GM23338 (cell line): ENCODE measurements around the gene SCN4A.

Experiments used
- JUNB ChIP-seq: IDR thresholded peaks from one replicate; pipeline ENCODE4 v1.6.1; 2016; ENCODE audit warnings: antibody characterized with exemption; ENCODE audit not compliant: unreplicated experiment
- POLR2AphosphoS5 ChIP-seq: IDR thresholded peaks from 2 replicates; pipeline ENCODE4 v1.6.1; 2016; ENCODE audit warnings: antibody characterized with exemption, low read depth
- ZNF114 ChIP-seq: fragments of 250-450 bp; sonication (Bioruptor Pico); IDR thresholded peaks from 2 replicates; pipeline ENCODE4 v1.5.0; 2020; ENCODE audit warnings: mild to moderate bottlenecking, moderate library complexity
- TF ChIP-seq, protein P1 (sequence below), 2 experiments: fragments of 200-600 bp in 1 of 2; sonication (generic) in 1 of 2; conservative IDR thresholded peaks; 2 replicates each; pipeline versions ENCODE4 v1.5.1 to v1.6.1; 2016 to 2017; ENCODE audit warnings: antibody characterized with exemption in 2 of 2, low read depth in 2 of 2, mild to moderate bottlenecking in 2 of 2, moderate library complexity in 1 of 2
- TF ChIP-seq, protein P2 (sequence below): IDR thresholded peaks from one replicate; pipeline ENCODE4 v1.6.1; 2018; ENCODE audit warnings: antibody characterized with exemption; ENCODE audit not compliant: unreplicated experiment

DNA sequence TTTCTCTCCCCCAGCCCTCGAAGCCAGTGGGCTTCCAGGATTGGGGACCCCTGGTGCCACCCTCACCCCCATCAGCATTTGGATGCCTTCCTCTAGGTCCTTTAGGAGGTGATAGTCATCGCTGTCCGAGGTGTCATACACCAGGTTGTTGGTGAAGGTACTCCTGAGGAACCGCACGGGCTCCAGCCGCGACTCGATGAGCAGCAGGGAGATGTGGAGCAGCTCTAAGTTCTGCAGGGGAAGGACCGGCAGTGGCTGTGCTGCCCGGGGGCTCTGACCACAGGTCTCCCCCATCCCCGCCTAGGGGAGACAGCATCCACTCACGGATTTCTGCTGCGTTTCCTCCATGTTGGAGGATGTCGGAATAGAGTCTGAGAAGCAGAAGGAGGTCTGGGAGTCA, 62.6 kb downstream of the SCN4A start:
- TF ChIP-seq, protein P1, sequence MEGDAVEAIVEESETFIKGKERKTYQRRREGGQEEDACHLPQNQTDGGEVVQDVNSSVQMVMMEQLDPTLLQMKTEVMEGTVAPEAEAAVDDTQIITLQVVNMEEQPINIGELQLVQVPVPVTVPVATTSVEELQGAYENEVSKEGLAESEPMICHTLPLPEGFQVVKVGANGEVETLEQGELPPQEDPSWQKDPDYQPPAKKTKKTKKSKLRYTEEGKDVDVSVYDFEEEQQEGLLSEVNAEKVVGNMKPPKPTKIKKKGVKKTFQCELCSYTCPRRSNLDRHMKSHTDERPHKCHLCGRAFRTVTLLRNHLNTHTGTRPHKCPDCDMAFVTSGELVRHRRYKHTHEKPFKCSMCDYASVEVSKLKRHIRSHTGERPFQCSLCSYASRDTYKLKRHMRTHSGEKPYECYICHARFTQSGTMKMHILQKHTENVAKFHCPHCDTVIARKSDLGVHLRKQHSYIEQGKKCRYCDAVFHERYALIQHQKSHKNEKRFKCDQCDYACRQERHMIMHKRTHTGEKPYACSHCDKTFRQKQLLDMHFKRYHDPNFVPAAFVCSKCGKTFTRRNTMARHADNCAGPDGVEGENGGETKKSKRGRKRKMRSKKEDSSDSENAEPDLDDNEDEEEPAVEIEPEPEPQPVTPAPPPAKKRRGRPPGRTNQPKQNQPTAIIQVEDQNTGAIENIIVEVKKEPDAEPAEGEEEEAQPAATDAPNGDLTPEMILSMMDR (conservative IDR thresholded peaks at IDR 0.05; ENCODE audit: low read depth in 2 of 2): no peak
- TF ChIP-seq POLR2AphosphoS5 (no peak), JUNB (no peak), ZNF114 (CRISPR knock-in tag) (no peak)
- TF ChIP-seq, protein P2, sequence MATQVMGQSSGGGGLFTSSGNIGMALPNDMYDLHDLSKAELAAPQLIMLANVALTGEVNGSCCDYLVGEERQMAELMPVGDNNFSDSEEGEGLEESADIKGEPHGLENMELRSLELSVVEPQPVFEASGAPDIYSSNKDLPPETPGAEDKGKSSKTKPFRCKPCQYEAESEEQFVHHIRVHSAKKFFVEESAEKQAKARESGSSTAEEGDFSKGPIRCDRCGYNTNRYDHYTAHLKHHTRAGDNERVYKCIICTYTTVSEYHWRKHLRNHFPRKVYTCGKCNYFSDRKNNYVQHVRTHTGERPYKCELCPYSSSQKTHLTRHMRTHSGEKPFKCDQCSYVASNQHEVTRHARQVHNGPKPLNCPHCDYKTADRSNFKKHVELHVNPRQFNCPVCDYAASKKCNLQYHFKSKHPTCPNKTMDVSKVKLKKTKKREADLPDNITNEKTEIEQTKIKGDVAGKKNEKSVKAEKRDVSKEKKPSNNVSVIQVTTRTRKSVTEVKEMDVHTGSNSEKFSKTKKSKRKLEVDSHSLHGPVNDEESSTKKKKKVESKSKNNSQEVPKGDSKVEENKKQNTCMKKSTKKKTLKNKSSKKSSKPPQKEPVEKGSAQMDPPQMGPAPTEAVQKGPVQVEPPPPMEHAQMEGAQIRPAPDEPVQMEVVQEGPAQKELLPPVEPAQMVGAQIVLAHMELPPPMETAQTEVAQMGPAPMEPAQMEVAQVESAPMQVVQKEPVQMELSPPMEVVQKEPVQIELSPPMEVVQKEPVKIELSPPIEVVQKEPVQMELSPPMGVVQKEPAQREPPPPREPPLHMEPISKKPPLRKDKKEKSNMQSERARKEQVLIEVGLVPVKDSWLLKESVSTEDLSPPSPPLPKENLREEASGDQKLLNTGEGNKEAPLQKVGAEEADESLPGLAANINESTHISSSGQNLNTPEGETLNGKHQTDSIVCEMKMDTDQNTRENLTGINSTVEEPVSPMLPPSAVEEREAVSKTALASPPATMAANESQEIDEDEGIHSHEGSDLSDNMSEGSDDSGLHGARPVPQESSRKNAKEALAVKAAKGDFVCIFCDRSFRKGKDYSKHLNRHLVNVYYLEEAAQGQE: no peak
